Activated T-helper 2 cell treated with anti-CD3 and anti-CD28 coated beads, Interferon-gamma antibody, Interleukin-2, Interleukin-4, amounts not matched to agents 10 μg/mL and 5 μg/mL and 100 μg/mL, durations not matched to agents 14 hours and 24 hours and 36 hours (primary cell): ENCODE results near the gene ACY1. TPM values are rescaled to one million over a fixed set of nuclear protein-coding genes. Genes with fewer than 3 reads are reported as not detected.

Source experiments
- DNase-seq: peaks from one replicate; pipeline ENCODE4 v3.0.0; 2021; ENCODE audit warnings: low spot score
- H3K27ac Mint-ChIP-seq: one replicate; pipeline ENCODE4 v1.8.0; 2021; ENCODE audit warnings: mixed read lengths
- H3K27me3 Mint-ChIP-seq: one replicate; pipeline ENCODE4 v1.8.0; 2021; ENCODE audit warnings: low read depth, mixed read lengths
- H3K36me3 Mint-ChIP-seq: one replicate; pipeline ENCODE4 v1.8.0; 2021; ENCODE audit warnings: low read depth, mixed read lengths
- H3K4me1 Mint-ChIP-seq: one replicate; pipeline ENCODE4 v1.8.0; 2021; ENCODE audit warnings: low read depth, mixed read lengths
- H3K4me3 Mint-ChIP-seq: one replicate; pipeline ENCODE4 v1.8.0; 2021; ENCODE audit warnings: low read depth, mild to moderate bottlenecking, moderate library complexity, mixed read lengths
- H3K9me3 Mint-ChIP-seq: one replicate; pipeline ENCODE4 v1.8.0; 2021; ENCODE audit warnings: mixed read lengths
- intact Hi-C: fragments of 100-400 bp; cut with micrococcal nuclease; formaldehyde crosslinking; loops from one replicate; pipeline ENCODE4 v1.15.1; 2023
- total RNA-seq: library from RNA; stranded (reverse); gene quantifications from 2 replicates; pipeline ENCODE4 v1.2.3, GENCODE V29; 2022

ACY1 gene
- total RNA-seq, 1 donor from 2014 or later: 62.8 TPM

DNA sequence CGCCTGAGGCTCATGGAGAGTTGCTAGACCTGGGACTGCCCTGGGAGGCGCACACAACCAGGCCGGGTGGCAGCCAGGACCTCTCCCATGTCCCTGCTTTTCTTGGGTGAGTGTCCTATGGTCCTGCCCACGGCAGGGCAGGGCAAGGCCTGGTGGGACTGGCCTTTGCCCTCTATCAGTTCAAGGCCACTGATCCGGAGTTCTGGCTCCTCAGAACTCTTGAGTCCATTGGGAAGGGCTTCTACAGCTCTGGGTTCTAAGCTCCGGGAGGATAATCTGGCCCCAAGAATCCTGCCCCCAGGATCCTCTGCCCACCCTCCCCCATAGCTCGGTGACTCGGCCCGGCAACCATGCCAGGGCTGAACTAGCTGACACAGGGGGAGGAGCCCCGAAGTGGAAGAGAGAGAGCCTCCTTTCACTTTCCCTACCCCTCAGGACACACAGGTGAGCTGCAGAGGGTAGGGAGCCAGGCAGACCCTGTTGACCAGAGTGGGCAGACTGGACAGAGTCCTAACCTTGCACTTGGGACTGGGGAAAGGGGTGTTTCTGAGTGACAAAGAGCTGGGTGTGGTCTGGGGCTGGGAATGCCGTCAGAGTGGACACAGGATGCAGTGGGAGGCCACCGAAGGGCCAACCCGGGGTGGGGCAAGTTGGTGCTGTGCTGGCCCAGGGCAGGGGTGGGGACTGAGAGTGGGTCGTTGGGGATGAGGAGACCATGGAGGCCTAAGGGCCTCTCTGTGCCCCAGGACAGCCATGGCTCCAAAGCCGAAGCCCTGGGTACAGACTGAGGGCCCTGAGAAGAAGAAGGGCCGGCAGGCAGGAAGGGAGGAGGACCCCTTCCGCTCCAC, 40.5 kb upstream of the ACY1 start:
- Mint-ChIP-seq H3K9me3 (no peaks in the 10 kb centered on the region), H3K4me1 (peaks cover 22% of the 10 kb centered on the region), H3K27me3 (no peaks in the 10 kb centered on the region), H3K4me3 (peak overlapping the region; percentile 76), H3K36me3 (peaks cover 28% of the 10 kb centered on the region), H3K27ac (peak overlapping the region; percentile 86)
- intact Hi-C loops: loop anchor here (1.0 to 5.0 kb wide), 6 partner anchors 31 to 1376 kb away; partner anchors contain the start of genes ABHD14B, ACY1, C3orf18 and HEMK1
- DNase-seq: peak; percentile 59

DNA sequence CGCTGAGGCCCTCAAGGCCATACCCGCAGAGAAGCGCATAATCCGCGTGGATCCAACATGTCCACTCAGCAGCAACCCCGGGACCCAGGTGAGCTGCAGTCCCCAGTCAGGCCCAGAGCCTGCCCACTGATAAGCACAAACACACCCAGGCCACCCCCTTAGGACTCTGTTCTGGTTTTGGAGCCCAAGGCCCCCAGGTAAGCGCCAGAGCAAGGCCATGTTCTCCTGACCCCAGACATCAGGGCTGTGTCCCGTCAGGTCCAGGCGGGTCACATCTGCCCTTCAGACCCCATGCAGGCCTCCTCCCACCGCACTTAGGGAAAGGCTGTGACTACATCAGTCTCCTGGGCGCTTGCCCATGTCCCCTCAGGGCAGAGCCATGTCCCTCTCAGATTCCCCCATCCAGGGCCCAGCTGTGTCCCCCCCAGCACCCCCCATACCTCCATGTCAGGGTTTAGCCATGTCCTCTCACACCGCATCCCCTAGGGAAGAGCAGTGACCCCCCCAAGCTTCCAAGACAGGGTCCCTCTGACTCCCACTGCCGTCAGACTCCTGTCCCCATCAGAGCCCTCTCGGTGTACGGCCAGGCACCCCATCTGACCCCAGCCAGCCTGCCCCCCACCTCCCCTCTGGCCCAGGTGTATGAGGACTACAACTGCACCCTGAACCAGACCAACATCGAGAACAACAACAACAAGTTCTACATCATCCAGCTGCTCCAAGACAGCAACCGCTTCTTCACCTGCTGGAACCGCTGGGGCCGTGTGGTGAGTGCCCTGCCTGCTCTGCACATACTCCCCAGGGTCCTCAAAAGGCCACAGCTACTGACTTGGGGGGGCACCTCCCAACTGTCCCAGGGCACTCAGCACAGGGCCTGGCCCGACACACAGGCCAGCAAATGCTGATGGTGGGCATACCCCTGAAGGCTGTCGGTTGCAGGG, 39.6 kb upstream of the ACY1 start:
- H3K4me3 Mint-ChIP-seq: no peak overlapping the region
- intact Hi-C loops: loop anchor here (2.0 to 5.0 kb wide), 3 partner anchors 51 to 1376 kb away; partner anchors contain the start of genes C3orf18, HEMK1, POC1A and RPL29
- H3K36me3 Mint-ChIP-seq: peaks cover 20% of the 10 kb centered on the region
- no peak for DNase-seq
- no peaks in the 10 kb centered on the region for H3K27me3 Mint-ChIP-seq
- no peaks in the 10 kb centered on the region for H3K9me3 Mint-ChIP-seq
- peaks cover 19% of the 10 kb centered on the region for H3K4me1 Mint-ChIP-seq
- peak overlapping the region; percentile 67 for H3K27ac Mint-ChIP-seq

DNA sequence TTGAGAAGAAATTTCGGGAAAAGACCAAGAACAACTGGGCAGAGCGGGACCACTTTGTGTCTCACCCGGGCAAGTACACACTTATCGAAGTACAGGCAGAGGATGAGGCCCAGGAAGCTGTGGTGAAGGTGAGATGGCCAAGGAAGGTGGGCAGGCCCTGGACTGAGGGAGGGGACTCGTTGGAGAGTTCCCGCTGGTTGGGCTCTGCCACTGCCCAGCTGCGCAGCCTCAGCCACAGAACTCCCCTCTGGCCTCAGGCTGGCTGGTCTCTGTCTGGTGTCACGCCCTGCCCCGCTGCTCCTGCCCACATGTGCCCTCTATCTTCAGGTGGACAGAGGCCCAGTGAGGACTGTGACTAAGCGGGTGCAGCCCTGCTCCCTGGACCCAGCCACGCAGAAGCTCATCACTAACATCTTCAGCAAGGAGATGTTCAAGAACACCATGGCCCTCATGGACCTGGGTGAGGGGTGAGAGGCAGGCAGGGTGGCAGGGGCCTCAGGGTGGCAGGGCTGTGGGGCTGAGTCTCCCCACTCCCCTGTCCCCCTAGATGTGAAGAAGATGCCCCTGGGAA, 38.8 kb upstream of the ACY1 start:
- no peak overlapping the region for H3K27ac Mint-ChIP-seq

DNA sequence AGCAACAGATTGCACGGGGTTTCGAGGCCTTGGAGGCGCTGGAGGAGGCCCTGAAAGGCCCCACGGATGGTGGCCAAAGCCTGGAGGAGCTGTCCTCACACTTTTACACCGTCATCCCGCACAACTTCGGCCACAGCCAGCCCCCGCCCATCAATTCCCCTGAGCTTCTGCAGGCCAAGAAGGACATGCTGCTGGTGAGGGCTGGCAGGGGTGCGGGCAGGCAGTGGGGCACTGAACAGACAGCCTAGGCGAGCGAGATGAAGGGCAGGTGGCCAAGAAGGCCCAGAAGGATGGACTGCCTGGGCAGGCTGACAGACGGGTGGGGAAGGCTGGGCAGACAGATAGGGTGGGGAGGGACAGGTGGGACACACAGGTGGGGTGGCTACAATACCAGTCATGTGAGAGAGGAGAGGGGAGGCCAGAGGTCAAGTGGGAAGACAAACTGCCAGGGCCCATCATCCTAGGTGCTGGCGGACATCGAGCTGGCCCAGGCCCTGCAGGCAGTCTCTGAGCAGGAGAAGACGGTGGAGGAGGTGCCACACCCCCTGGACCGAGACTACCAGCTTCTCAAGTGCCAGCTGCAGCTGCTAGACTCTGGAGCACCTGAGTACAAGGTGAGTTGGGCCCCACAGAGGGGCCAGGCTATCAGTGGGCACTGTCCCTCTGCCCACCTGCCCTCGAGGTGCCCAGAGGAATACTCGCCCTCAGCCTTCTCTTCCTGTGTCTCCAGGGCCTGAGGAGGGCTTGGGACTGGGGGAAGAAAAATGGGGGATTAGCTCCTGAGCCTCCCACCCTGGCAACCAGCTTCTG, 38.1 kb upstream of the ACY1 start:
- intact Hi-C loops: no loop called here
- Mint-ChIP-seq H3K27me3 (no peaks in the 10 kb centered on the region), H3K27ac (no peak overlapping the region), H3K4me1 (peaks cover 14% of the 10 kb centered on the region), H3K9me3 (no peaks in the 10 kb centered on the region), H3K4me3 (no peak overlapping the region), H3K36me3 (peaks cover 10% of the 10 kb centered on the region)
- no peak for DNase-seq

More for the DNA sequence above, 38.8 kb upstream of the ACY1 start:
- intact Hi-C loops: loop anchor here (5.0 kb wide), 2 partner anchors 208 to 1377 kb away; partner anchors contain the start of genes C3orf18, HEMK1 and POC1A
- Mint-ChIP-seq H3K27me3 (no peaks in the 10 kb centered on the region), H3K4me1 (peaks cover 14% of the 10 kb centered on the region), H3K4me3 (no peak overlapping the region), H3K36me3 (peaks cover 15% of the 10 kb centered on the region), H3K9me3 (no peaks in the 10 kb centered on the region)
- DNase-seq: no peak

DNA sequence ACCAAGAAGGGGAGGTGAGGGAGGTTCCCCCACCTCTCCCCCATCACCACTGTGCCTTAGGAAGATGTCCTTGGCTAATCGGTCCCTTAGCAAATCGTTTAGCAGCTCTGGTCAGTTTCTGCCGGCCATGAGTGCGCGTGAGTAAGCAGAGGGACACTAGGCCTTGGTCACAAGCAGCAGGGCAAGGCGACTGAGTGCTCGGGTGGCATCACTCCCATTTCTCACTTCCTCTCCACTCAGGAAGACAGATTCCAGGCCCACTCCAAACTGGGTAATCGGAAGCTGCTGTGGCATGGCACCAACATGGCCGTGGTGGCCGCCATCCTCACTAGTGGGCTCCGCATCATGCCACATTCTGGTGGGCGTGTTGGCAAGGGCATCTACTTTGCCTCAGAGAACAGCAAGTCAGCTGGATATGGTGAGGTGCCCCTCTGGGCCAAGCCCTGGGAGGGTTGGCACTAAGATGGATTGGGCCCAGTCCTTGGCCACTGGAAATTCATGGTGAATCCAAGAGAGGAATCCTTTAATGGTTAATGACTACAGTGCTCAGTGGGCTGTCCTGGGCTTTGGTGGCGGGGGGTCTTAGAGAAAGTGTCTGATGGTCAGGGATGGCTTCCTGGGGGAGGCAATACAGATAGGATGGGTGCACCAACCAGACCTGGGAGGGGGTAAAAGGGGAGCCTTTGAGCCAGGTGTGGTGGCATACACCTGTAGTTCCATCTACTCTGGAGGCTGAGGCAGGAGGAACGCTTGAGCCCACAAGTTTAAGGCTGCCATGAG, 37.2 kb upstream of the ACY1 start:
- intact Hi-C loops: no loop called here
- Mint-ChIP-seq H3K4me1 (peaks cover 6% of the 10 kb centered on the region), H3K4me3 (no peak overlapping the region), H3K27me3 (no peaks in the 10 kb centered on the region), H3K27ac (no peak overlapping the region), H3K9me3 (no peaks in the 10 kb centered on the region), H3K36me3 (peaks cover 1% of the 10 kb centered on the region)
- no peak for DNase-seq

DNA sequence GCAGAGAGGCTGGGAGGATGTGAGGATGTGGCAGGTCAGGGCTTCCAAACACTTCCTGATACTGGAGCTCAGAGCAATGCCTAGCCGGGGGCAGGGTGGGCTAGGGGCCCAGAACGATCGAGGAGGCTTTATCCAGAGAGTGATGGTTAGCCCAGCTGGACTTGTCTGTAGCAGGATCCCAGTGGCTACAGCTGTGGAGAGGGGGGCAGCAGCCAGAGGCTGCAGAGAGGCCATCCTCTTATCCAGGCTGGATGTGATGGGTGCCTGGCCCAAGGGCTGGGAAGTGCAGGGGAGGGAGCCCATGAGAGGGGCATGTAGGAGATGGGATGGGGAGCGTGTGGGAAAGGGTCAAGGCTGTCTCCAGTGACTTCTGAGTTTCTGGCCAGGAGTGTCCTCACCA, 36.5 kb upstream of the ACY1 start:
- no peak for DNase-seq
- Mint-ChIP-seq H3K27ac (no peak overlapping the region), H3K27me3 (no peaks in the 10 kb centered on the region), H3K9me3 (no peaks in the 10 kb centered on the region), H3K36me3 (no peaks in the 10 kb centered on the region), H3K4me3 (no peak overlapping the region), H3K4me1 (peaks cover 5% of the 10 kb centered on the region)
- intact Hi-C loops: no loop called here

DNA sequence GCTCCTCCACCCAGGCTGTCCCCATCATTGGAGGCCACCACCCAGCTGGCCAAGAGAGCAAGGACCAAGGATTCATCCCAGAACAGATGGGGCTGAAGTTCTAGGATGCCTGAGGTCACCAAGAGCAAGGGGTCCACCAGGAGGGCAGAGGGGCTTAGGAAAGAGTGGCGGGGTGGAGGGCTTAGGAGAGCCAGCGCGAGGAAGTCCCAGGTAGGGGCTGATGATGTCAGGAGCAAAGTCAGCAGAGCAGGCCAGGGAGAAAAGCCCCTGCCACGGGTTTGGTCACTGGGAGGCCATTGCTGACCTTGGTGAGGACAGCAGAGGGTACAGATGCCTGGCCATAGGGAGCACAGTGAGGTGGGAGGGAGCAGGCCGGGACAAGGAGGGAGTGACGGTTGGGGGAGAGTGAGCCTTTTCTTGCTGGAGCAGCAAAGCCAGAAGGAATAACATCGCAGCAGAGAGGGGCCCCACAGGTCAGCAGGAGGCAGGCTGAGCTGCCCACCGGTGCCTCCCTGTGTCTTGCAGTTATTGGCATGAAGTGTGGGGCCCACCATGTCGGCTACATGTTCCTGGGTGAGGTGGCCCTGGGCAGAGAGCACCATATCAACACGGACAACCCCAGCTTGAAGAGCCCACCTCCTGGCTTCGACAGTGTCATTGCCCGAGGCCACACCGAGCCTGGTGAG, 36.0 kb upstream of the ACY1 start:
- intact Hi-C loops: no loop called here
- peaks cover 3% of the 10 kb centered on the region for H3K27me3 Mint-ChIP-seq
- H3K27ac Mint-ChIP-seq: no peak overlapping the region
- DNase-seq: no peak
- no peaks in the 10 kb centered on the region for H3K36me3 Mint-ChIP-seq
- no peaks in the 10 kb centered on the region for H3K9me3 Mint-ChIP-seq
- H3K4me1 Mint-ChIP-seq: peaks cover 5% of the 10 kb centered on the region
- no peak overlapping the region for H3K4me3 Mint-ChIP-seq

DNA sequence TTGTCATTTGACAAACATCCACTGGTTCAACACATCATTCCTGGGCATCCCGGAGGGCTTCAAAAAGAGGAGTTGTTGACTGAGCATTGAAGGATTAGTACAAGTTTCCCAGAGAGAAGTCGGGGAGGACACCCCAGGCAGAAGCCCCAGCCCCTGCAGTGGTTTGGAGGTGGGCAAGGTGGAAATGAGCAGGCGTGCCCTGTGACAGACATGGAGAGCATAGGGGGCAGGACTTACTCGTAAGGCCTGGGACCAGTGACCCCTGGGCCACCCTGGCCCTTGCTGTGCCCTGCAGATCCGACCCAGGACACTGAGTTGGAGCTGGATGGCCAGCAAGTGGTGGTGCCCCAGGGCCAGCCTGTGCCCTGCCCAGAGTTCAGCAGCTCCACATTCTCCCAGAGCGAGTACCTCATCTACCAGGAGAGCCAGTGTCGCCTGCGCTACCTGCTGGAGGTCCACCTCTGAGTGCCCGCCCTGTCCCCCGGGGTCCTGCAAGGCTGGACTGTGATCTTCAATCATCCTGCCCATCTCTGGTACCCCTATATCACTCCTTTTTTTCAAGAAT, 35.2 kb upstream of the ACY1 start:
- peaks cover under 1% of the 10 kb centered on the region for H3K4me1 Mint-ChIP-seq
- H3K27ac Mint-ChIP-seq: no peak overlapping the region
- no peaks in the 10 kb centered on the region for H3K36me3 Mint-ChIP-seq
- peaks cover 4% of the 10 kb centered on the region for H3K27me3 Mint-ChIP-seq
- no peak overlapping the region for H3K4me3 Mint-ChIP-seq
- DNase-seq: no peak
- intact Hi-C loops: no loop called here
- H3K9me3 Mint-ChIP-seq: no peaks in the 10 kb centered on the region

DNA sequence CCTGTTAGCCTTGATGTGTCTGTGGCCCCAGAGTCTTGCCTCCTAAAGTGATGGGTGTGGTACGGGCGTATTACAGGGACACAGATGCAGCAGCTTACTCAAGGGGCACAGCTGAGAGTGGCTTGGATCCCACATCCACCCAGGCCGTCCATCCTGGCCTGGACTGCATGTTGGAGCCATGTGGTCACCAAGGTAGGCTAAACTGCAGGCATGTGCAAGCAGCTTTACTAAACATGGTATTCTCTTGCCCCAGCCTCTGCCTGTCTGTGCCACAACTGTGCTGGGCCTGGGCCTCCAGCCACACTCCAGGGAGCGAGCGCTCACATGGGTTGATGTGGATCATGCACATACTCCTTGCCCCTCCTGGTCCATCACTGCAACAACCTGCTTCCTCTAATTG, 34.2 kb upstream of the ACY1 start:
- H3K9me3 Mint-ChIP-seq: no peaks in the 10 kb centered on the region
- H3K27ac Mint-ChIP-seq: no peak overlapping the region
- intact Hi-C loops: no loop called here
- H3K4me1 Mint-ChIP-seq: no peaks in the 10 kb centered on the region
- H3K27me3 Mint-ChIP-seq: peaks cover 15% of the 10 kb centered on the region
- no peaks in the 10 kb centered on the region for H3K36me3 Mint-ChIP-seq
- no peak overlapping the region for H3K4me3 Mint-ChIP-seq
- DNase-seq: no peak

DNA sequence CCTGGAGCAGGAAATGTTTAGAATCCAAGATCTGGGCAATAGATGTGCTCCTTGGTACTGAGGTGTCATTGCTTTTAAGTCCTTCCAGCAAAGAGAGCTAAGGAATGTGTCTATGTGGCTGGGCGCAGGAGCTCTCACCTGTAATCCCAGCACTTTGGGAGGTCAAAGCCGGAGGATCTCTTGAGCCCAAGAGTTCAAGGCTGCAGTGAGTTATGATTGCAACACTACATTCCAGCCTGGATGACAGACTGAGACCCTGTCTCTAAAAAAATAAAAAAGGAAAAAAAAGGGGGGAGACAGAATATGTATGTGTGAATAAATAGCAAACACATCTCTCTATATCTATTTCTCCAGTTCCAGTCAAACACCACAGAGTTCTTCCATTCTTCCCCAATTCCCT, 32.4 kb upstream of the ACY1 start:
- intact Hi-C loops: no loop called here
- Mint-ChIP-seq H3K4me1 (no peaks in the 10 kb centered on the region), H3K36me3 (no peaks in the 10 kb centered on the region), H3K27ac (no peak overlapping the region), H3K4me3 (no peak overlapping the region), H3K27me3 (peaks cover 26% of the 10 kb centered on the region), H3K9me3 (no peaks in the 10 kb centered on the region)
- DNase-seq: no peak

DNA sequence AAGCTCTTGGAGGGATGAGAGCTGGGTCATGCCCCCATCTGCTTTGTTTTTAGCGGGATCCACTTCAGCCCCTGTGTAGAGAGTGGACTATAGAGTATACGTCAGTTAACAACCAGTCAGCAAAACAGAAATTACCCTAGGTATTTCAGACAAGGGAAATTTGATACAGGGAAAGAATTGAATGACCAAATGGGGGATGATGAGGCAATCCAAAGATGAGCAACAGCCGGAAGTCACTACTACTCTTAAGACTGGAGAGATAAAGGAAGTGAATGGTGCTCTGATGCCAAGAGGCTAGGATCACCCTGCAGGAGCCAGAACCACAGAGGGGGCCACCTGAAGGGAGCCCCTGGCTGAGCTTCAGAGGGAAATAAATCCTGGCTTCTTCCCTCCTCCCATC, 29.9 kb upstream of the ACY1 start:
- Mint-ChIP-seq H3K9me3 (no peaks in the 10 kb centered on the region), H3K27me3 (peaks cover 31% of the 10 kb centered on the region), H3K27ac (no peak overlapping the region), H3K4me1 (no peaks in the 10 kb centered on the region), H3K36me3 (no peaks in the 10 kb centered on the region), H3K4me3 (no peak overlapping the region)
- intact Hi-C loops: no loop called here
- DNase-seq: no peak
